ENCODE measurements around the gene RXRB. TPM values are rescaled to one million over a fixed set of nuclear protein-coding genes. Genes with fewer than 3 reads are reported as not detected.

RXRB gene
- total and polyA plus RNA-seq, 8 donors = 2.9 to 50.4 (median 16.6) TPM

DNA sequence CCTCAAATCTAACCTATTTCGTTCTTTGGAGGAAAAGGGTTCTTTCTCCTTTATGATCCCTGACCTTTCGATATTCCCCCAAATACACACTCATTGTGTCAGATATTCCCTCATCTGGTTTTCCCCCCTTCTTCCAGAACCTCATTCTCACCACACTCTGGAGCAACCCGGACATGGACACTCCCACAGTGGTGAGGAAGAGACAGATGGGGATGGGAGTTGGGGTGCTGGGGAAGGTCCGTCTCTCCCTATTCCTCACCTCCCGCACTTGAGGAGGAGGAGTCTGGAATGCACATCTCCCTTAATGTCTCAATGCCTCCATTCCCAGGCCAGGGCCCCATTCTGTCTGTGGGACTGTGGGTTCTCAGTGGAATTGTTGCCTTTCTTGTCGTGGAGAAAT, 1.5 kb upstream of the RXRB start:
- Histone ChIP-seq H3K4me1 (peaks cover 60 to 80% (median 77%) of the 10 kb centered on the region in 4 donors), H3K36me3 (peaks cover 22 to 36% (median 30%) of the 10 kb centered on the region in 4 donors), H3K4me3 (peak overlapping the region; percentile 77 to 94 (median 86)), H3K27me3 (no peaks in the 10 kb centered on the region), H3K27ac (peak overlapping the region in 4 of 5 donors; percentile 95 to 98 (median 98)), H3K9me3 (no peaks in the 10 kb centered on the region)
- intact Hi-C loops (cut with DNase I; ENCODE audit: low total_unique reads) = no loop called here
- 46 to 73% (median 51%) methylated on average over 6 of the region's 6 CpGs for WGBS, 5 donors
- no peak for DNase-seq
- TF ChIP-seq POLR2AphosphoS5 (IDR thresholded peaks at IDR 0.05) (no peak), POLR2A (IDR thresholded peaks at IDR 0.05) (no peak), EP300 (IDR thresholded peaks at IDR 0.05) (no peak)
- TF ChIP-seq, protein P1, sequence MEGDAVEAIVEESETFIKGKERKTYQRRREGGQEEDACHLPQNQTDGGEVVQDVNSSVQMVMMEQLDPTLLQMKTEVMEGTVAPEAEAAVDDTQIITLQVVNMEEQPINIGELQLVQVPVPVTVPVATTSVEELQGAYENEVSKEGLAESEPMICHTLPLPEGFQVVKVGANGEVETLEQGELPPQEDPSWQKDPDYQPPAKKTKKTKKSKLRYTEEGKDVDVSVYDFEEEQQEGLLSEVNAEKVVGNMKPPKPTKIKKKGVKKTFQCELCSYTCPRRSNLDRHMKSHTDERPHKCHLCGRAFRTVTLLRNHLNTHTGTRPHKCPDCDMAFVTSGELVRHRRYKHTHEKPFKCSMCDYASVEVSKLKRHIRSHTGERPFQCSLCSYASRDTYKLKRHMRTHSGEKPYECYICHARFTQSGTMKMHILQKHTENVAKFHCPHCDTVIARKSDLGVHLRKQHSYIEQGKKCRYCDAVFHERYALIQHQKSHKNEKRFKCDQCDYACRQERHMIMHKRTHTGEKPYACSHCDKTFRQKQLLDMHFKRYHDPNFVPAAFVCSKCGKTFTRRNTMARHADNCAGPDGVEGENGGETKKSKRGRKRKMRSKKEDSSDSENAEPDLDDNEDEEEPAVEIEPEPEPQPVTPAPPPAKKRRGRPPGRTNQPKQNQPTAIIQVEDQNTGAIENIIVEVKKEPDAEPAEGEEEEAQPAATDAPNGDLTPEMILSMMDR (IDR thresholded peaks at IDR 0.05) = no peak

DNA sequence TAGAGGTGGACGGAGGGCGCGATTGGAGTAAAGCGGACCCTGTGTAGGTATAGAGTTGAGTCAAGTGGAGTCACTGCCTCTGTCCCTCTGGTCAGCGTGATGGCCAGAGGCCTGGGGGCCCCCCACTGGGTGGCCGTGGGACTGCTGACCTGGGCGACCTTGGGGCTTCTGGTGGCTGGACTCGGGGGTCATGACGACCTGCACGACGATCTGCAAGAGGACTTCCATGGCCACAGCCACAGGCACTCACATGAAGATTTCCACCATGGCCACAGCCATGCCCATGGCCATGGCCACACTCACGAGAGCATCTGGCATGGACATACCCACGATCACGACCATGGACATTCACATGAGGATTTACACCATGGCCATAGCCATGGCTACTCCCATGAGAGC, 681 bp upstream of the RXRB start:
- H3K27me3 ChIP-seq = no peaks in the 10 kb centered on the region
- peaks cover 28 to 43% (median 38%) of the 10 kb centered on the region in 4 donors for H3K36me3 ChIP-seq
- peak overlapping the region; percentile 77 to 94 (median 86) for H3K4me3 ChIP-seq
- 1 to 6% (median 1%) methylated on average over 7 to 14 of the region's 14 CpGs for WGBS, 5 donors
- TF ChIP-seq POLR2AphosphoS5 (IDR thresholded peaks at IDR 0.05) = no peak
- no peak for TF ChIP-seq POLR2A (IDR thresholded peaks at IDR 0.05)
- no peak for TF ChIP-seq EP300 (IDR thresholded peaks at IDR 0.05)
- TF ChIP-seq, protein P1 (IDR thresholded peaks at IDR 0.05) = no peak
- H3K4me1 ChIP-seq = peaks cover 58 to 78% (median 75%) of the 10 kb centered on the region in 4 donors
- intact Hi-C loops (cut with DNase I; ENCODE audit: low total_unique reads) = no loop called here
- H3K27ac ChIP-seq = peak overlapping the region; percentile 94 to 98 (median 97)
- no peaks in the 10 kb centered on the region for H3K9me3 ChIP-seq
- DNase-seq = no peak

DNA sequence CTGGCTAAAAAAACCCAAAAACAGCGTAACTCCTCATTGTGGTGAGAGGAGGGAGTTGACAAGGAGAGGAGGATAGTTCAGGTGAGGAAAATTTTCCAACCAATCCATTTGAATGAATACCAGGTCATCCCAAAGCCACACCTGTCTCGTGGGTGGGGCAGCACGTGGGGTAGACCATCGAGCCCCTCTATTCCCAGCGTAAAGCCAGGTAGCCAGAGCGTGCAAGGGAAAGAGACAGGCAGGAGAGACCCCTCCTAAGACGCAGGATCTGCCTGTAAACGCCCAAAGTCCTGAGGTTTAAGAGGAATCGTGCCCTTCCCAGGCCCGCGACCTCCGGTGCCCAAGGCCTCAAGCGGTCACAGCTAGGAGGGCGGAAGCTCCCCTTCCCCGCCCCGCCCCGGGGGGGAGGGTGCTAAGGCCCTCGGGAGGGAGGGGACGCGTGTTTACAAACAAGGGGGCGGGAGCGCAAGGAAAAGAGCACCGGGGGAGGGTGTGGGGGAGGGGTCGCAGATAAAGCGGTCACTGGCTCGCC, 712 bp downstream of the RXRB start:
- peak overlapping the region; percentile 94 to 98 (median 97) for H3K27ac ChIP-seq
- peak; percentile 75 to 89 for DNase-seq
- H3K4me1 ChIP-seq = peaks cover 50 to 68% (median 66%) of the 10 kb centered on the region in 4 donors
- H3K36me3 ChIP-seq = peaks cover 42 to 57% (median 52%) of the 10 kb centered on the region in 4 donors
- WGBS, 5 donors = 1 to 2% (median 1%) methylated on average over 16 to 26 of the region's 26 CpGs
- no peaks in the 10 kb centered on the region for H3K27me3 ChIP-seq
- no peaks in the 10 kb centered on the region for H3K9me3 ChIP-seq
- peak overlapping the region; percentile 77 to 94 (median 86) for H3K4me3 ChIP-seq
- TF ChIP-seq EP300 (IDR thresholded peaks at IDR 0.05) = no peak
- TF ChIP-seq, protein P1 (IDR thresholded peaks at IDR 0.05) = no peak
- no peak for TF ChIP-seq POLR2A (IDR thresholded peaks at IDR 0.05)
- no peak for TF ChIP-seq POLR2AphosphoS5 (IDR thresholded peaks at IDR 0.05)
- intact Hi-C loops (cut with DNase I; ENCODE audit: low total_unique reads) = no loop called here

DNA sequence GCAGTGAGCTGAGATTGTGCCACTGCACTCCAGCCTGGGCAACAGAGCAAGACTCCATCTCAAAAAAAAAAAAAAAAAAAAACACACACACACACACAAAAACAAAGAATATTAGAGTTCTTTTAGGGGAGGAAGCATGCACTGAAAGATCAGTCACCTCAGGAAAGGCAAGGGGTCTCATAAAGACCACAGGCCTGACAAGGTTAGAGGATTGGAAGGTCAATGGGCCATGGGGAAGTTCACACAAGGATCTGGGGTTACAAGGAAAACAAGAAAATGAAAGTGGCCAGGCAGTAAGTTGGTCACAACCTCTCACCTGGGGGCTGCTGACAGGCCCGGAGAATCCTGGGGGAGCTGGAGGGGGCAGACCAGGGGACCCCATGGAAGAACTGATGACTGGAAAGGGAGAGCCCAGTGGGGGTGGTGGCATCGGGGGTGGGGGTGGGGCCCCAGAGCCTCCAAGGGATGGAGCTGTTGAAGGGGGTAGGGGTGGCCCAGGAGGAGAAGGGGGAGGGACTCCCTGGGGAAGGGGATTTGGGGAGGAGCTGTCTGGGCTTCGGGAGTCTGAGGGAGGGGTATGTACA, 1.5 kb downstream of the RXRB start:
- Histone ChIP-seq H3K27me3 (no peaks in the 10 kb centered on the region), H3K9me3 (no peaks in the 10 kb centered on the region), H3K27ac (peak overlapping the region; percentile 9 to 98 (median 97)), H3K36me3 (peaks cover 50 to 65% (median 60%) of the 10 kb centered on the region in 4 donors), H3K4me1 (peaks cover 44 to 60% (median 58%) of the 10 kb centered on the region in 4 donors), H3K4me3 (peak overlapping the region; percentile 77 to 94 (median 86))
- intact Hi-C loops (cut with DNase I; ENCODE audit: low total_unique reads) = no loop called here
- TF ChIP-seq POLR2A (IDR thresholded peaks at IDR 0.05) (no peak), POLR2AphosphoS5 (IDR thresholded peaks at IDR 0.05) (no peak), EP300 (IDR thresholded peaks at IDR 0.05) (no peak)
- TF ChIP-seq, protein P1 (IDR thresholded peaks at IDR 0.05) = no peak
- DNase-seq = no peak
- WGBS, 5 donors = 16 to 39% (median 25%) methylated on average over 3 of the region's 3 CpGs
